HEK293 (cell line): ENCODE results near the gene ZFP36.

Experiments used
- CTCF ChIA-PET: fragments of 350-600 bp; formaldehyde crosslinking; extraction: SDS; loops from one replicate; lab custom pipeline; 2021; ENCODE audit warnings: antibody characterized with exemption; lab: Yijun Ruan, JAX
- POLR2A ChIA-PET: fragments of 300-600 bp; formaldehyde crosslinking; extraction: SDS; loops from one replicate; lab custom pipeline; 2020; ENCODE audit warnings: antibody characterized with exemption, inconsistent platforms; lab: Yijun Ruan, JAX
- H3K27ac ChIP-seq: fragments of 200-500 bp; sonication (Bioruptor generic); 2 replicates; pipeline ENCODE4 v1.5.1; 2014; ENCODE audit warnings: low read depth, low read length, control low read depth, inconsistent platforms; ENCODE audit errors: extremely low read depth
- H3K36me3 ChIP-seq, 2 experiments: fragments of 200-500 bp in 1 of 2; sonication (Bioruptor generic) in 1 of 2; 1 replicate in 1 of 2; 2 replicates in 1 of 2; pipeline ENCODE4 v1.5.1; 2014 to 2017; ENCODE audit warnings: inconsistent platforms in 2 of 2, low read length in 2 of 2; ENCODE audit not compliant: control insufficient read depth in 2 of 2, insufficient read depth in 1 of 2
- H3K4me1 ChIP-seq: fragments of 200-500 bp; sonication (Bioruptor generic); 2 replicates; pipeline ENCODE4 v1.5.1; 2014; ENCODE audit warnings: mild to moderate bottlenecking, low read length, inconsistent platforms; ENCODE audit not compliant: control insufficient read depth, insufficient read depth
- H3K4me3 ChIP-seq: 2 replicates; pipeline ENCODE4 v1.5.1; 2011; ENCODE audit warnings: low read depth, mild to moderate bottlenecking, control low read depth, low read length, moderate library complexity
- H3K9me3 ChIP-seq: fragments of 200-500 bp; sonication (Bioruptor generic); 2 replicates; pipeline ENCODE4 v1.5.1; 2014; ENCODE audit warnings: low read depth, low read length, inconsistent platforms; ENCODE audit not compliant: control insufficient read depth, insufficient read depth
- GLI2 ChIP-seq: fragments of 450-650 bp; formaldehyde crosslinking; IDR thresholded peaks from 2 replicates; pipeline ENCODE4; 2017; ENCODE audit warnings: missing biosample characterization, missing genetic modification characterization, low read depth, borderline replicate concordance
- KLF1 ChIP-seq: fragments of 450-650 bp; formaldehyde crosslinking; IDR thresholded peaks from 2 replicates; pipeline ENCODE4 v1.5.1; 2016; ENCODE audit warnings: missing biosample characterization, missing genetic modification characterization
- TRIM28 ChIP-seq: IDR thresholded peaks from 2 replicates; pipeline ENCODE4 v1.6.1; 2011; ENCODE audit warnings: low read length, control low read depth, borderline replicate concordance
- ZBTB1 ChIP-seq: fragments of 450-650 bp; formaldehyde crosslinking; IDR thresholded peaks from 2 replicates; pipeline ENCODE4 v1.5.1; 2016; ENCODE audit warnings: missing biosample characterization, missing genetic modification characterization
- ZBTB20 ChIP-seq: fragments of 450-650 bp; formaldehyde crosslinking; IDR thresholded peaks from 2 replicates; pipeline ENCODE4 v1.5.1; 2016; ENCODE audit warnings: missing biosample characterization, missing genetic modification characterization
- ZBTB21 ChIP-seq: fragments of 450-650 bp; formaldehyde crosslinking; IDR thresholded peaks from 2 replicates; pipeline ENCODE4 v1.5.1; 2017; ENCODE audit warnings: missing biosample characterization, missing genetic modification characterization
- ZIC2 ChIP-seq: fragments of 450-650 bp; formaldehyde crosslinking; IDR thresholded peaks from 2 replicates; pipeline ENCODE4 v1.5.1; 2016; ENCODE audit warnings: missing biosample characterization, missing genetic modification characterization
- ZNF184 ChIP-seq: fragments of 450-650 bp; IDR thresholded peaks from 2 replicates; pipeline ENCODE4 v1.5.1; 2018; ENCODE audit warnings: missing biosample characterization, mild to moderate bottlenecking, missing genetic modification characterization
- ZNF223 ChIP-seq: fragments of 450-650 bp; formaldehyde crosslinking; IDR thresholded peaks from 2 replicates; pipeline ENCODE4 v1.5.1; 2016; ENCODE audit warnings: missing biosample characterization, missing genetic modification characterization
- ZNF394 ChIP-seq: fragments of 450-650 bp; formaldehyde crosslinking; IDR thresholded peaks from 2 replicates; pipeline ENCODE4 v1.5.1; 2016; ENCODE audit warnings: missing biosample characterization, missing genetic modification characterization, mild to moderate bottlenecking, moderate library complexity, borderline replicate concordance
- ZNF416 ChIP-seq: fragments of 450-650 bp; formaldehyde crosslinking; IDR thresholded peaks from 2 replicates; pipeline ENCODE4 v1.5.1; 2016; ENCODE audit warnings: missing biosample characterization, missing genetic modification characterization
- ZNF561 ChIP-seq: fragments of 450-650 bp; IDR thresholded peaks from 2 replicates; pipeline ENCODE4 v1.5.1; 2018; ENCODE audit warnings: missing biosample characterization, missing genetic modification characterization, borderline replicate concordance
- ZNF670 ChIP-seq: fragments of 450-650 bp; formaldehyde crosslinking; IDR thresholded peaks from 2 replicates; pipeline ENCODE4 v1.5.1; 2016; ENCODE audit warnings: missing biosample characterization, missing genetic modification characterization, low read depth
- ZNF677 ChIP-seq: fragments of 450-650 bp; IDR thresholded peaks from 2 replicates; pipeline ENCODE4 v1.5.0; 2018; ENCODE audit warnings: missing biosample characterization, mild to moderate bottlenecking, missing genetic modification characterization, moderate library complexity
- ZNF777 ChIP-seq: fragments of 450-650 bp; formaldehyde crosslinking; IDR thresholded peaks from 2 replicates; pipeline ENCODE4 v1.5.1; 2017; ENCODE audit warnings: missing biosample characterization, missing genetic modification characterization, borderline replicate concordance
- ZSCAN30 ChIP-seq: fragments of 450-650 bp; IDR thresholded peaks from 2 replicates; pipeline ENCODE4 v1.5.1; 2018; ENCODE audit warnings: missing biosample characterization, mild to moderate bottlenecking, missing genetic modification characterization, moderate library complexity
- ZXDB ChIP-seq: fragments of 450-650 bp; formaldehyde crosslinking; IDR thresholded peaks from 2 replicates; pipeline ENCODE4 v1.5.1; 2016; ENCODE audit warnings: missing biosample characterization, missing genetic modification characterization
- TF ChIP-seq, protein P1 (sequence below): fragments of 450-650 bp; formaldehyde crosslinking; IDR thresholded peaks from 2 replicates; pipeline ENCODE4; 2016; ENCODE audit warnings: missing biosample characterization, missing genetic modification characterization
- TF ChIP-seq, protein P2 (sequence below): fragments of 450-650 bp; formaldehyde crosslinking; IDR thresholded peaks from 2 replicates; pipeline ENCODE4 v1.5.1; 2016; ENCODE audit warnings: missing biosample characterization, missing genetic modification characterization
- TF ChIP-seq, protein P3 (sequence below): fragments of 450-650 bp; formaldehyde crosslinking; IDR thresholded peaks from 2 replicates; pipeline ENCODE4 v1.5.1; 2016; ENCODE audit warnings: missing biosample characterization, missing genetic modification characterization
- TF ChIP-seq, protein P4 (sequence below): fragments of 450-650 bp; formaldehyde crosslinking; IDR thresholded peaks from 2 replicates; pipeline ENCODE4 v1.5.1; 2016; ENCODE audit warnings: missing biosample characterization, missing genetic modification characterization

ZFP36 gene

DNA sequence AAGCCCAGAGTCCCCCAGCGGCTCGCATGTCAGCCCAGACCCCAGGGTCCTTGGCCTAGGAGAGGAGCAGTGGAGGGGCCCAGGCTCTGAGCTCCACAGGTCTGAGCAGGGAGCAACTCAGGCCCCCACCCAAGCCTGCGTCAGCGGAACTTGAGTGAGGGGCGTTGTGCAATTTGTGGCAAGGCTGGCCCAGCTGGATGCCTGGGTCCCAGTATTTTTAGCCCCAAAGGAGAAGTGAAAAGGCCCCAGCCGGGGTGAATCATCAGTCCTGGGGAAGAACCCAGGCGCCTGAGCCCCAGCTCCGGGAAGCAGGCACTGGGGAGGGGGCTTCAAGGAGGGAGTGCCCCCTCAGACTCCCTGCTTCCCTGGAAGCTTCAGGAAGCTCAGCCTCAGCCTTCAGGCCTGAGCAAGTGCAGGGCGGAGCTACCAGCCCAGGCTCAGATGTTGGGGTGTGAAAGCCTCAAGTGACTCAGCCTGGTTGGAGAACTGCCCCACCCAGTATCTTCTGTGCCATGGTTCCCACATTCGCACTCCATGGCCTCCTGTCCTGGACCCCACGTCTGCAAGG lies 8.3 kb upstream of the ZFP36 start (continued):
- no peak for TF ChIP-seq ZBTB21 (tag by site-specific recombination)
- TF ChIP-seq ZNF184 (tag by site-specific recombination): peak; percentile 94
- TF ChIP-seq, protein P1, sequence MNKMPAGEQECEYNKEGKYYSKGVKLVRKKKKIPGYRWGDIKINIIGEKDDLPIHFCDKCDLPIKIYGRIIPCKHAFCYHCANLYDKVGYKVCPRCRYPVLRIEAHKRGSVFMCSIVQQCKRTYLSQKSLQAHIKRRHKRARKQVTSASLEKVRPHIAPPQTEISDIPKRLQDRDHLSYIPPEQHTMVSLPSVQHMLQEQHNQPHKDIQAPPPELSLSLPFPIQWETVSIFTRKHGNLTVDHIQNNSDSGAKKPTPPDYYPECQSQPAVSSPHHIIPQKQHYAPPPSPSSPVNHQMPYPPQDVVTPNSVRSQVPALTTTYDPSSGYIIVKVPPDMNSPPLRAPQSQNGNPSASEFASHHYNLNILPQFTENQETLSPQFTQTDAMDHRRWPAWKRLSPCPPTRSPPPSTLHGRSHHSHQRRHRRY (tag by site-specific recombination): no peak
- TF ChIP-seq ZNF561 (tag by site-specific recombination): no peak
- no peak for TF ChIP-seq ZNF677 (tag by site-specific recombination)
- TF ChIP-seq KLF1 (tag by site-specific recombination): peak; percentile 80

DNA sequence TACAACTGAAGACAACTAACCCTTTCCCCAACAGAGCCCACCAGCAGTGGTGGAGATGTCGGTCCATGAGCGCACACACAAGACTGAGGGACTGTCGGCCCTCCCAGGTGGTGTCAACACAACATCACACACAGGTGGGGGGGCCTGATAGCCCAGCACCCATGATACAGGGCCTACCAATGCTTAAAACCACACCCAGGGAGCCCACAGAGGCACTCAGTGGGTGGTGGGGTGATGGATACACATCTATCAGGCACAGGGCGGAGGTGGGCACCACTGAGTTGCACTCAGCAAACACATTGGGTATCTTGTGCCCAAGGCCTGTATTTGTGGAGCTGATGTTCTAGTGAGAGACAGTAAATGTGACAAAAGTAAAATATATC lies 7.0 kb upstream of the ZFP36 start:
- Histone ChIP-seq H3K4me1 (peaks cover 25% of the 10 kb centered on the region), H3K36me3 (peaks cover 22 to 26% of the 10 kb centered on the region in 2 experiments)
- CTCF ChIA-PET: interaction anchor here (0.5 to 4.1 kb wide), 7 partner anchors 8 to 297 kb away, joined by 3 to 63 read pairs (median 3); partner anchors contain the start of genes PLEKHG2 and ZFP36
- no peak for TF ChIP-seq ZBTB1 (tag by site-specific recombination)
- TF ChIP-seq ZIC2: peak; percentile 51
- TF ChIP-seq, all 188 proteins: peak for 1
- peak overlapping the region; percentile 33; the same call in 1 of the 2 replicates for H3K27ac ChIP-seq
- H3K9me3 ChIP-seq: no peaks in the 10 kb centered on the region
- H3K4me3 ChIP-seq: no peak overlapping the region
- POLR2A ChIA-PET: interaction anchor here (1.0 to 11.2 kb wide), 3 partner anchors 8 to 36 kb away, joined by 4 to 175 read pairs (median 56); partner anchors contain the start of genes MED29, PAF1, RPS16 and ZFP36

DNA sequence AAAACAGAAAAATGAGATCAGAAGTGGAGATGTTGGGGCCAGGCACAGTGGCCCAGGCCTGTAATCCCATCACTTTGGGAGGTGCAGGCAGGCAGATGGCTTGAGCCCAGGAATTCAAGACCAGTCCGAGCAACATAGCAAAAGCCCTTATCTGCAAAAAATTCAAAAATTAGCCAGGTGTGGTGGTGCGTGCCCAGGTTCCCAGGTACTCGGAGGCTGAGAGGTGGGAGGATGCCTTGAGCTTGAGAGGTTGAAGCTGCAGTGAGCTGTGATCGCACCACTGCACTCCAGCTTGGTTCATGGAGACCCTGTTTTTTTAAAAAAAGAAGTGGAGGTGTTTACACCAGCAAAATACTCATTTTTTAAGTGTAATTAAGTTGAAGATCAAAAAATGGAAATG lies 6.6 kb upstream of the ZFP36 start:
- POLR2A ChIA-PET: interaction anchor here (1.0 to 11.2 kb wide), 3 partner anchors 8 to 36 kb away, joined by 4 to 175 read pairs (median 56); partner anchors contain the start of genes MED29, PAF1, RPS16 and ZFP36
- peaks cover 25% of the 10 kb centered on the region for H3K4me1 ChIP-seq
- TF ChIP-seq, protein P2, sequence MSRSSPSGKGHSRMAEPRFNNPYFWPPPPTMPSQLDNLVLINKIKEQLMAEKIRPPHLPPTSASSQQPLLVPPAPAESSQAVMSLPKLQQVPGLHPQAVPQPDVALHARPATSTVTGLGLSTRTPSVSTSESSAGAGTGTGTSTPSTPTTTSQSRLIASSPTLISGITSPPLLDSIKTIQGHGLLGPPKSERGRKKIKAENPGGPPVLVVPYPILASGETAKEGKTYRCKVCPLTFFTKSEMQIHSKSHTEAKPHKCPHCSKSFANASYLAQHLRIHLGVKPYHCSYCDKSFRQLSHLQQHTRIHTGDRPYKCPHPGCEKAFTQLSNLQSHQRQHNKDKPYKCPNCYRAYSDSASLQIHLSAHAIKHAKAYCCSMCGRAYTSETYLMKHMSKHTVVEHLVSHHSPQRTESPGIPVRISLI (tag by site-specific recombination): peak; percentile 44; the same call in 1 of the 2 replicates
- no peak for TF ChIP-seq ZNF777 (tag by site-specific recombination)
- 0 out of 2 replicates have a peak, but pooled peaks have one; percentile 47 for TF ChIP-seq ZNF223 (tag by site-specific recombination)
- no peak for TF ChIP-seq GLI2 (tag by site-specific recombination)
- TF ChIP-seq, all 188 proteins: peak for 2
- CTCF ChIA-PET: interaction anchor here (0.5 to 4.1 kb wide), 4 partner anchors 8 to 152 kb away, joined by 3 to 63 read pairs (median 22); partner anchors contain the start of genes PLEKHG2 and ZFP36
- Histone ChIP-seq H3K9me3 (no peaks in the 10 kb centered on the region), H3K36me3 (peaks cover 19 to 22% of the 10 kb centered on the region in 2 experiments), H3K4me3 (no peak overlapping the region), H3K27ac (peak overlapping the region; percentile 33; the same call in 1 of the 2 replicates)

DNA sequence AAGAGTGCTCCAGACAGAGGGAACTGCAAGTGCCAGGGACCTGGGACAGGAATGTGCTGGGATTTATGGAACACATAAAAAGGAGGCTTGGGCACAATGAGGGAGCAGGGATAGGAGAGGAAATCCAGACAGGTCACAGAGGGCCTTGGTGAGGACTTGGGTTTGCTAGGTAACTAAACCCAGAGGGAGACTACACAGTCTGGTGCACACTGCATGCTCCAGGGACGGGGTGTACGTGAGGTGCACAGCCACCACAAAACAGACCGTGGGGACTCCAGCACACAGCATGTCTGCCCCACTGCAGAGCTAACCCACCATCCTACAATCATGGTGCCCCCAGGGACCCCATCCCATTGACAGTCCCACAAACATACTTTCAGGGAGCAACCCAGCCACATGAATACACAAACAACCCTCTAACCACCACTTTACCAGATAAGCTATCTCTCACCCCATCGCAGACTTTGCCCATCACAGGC lies 5.5 kb upstream of the ZFP36 start:
- H3K4me1 ChIP-seq: peaks cover 26% of the 10 kb centered on the region
- H3K4me3 ChIP-seq: no peak overlapping the region
- H3K36me3 ChIP-seq: peaks cover 11 to 14% of the 10 kb centered on the region in 2 experiments
- H3K9me3 ChIP-seq: no peaks in the 10 kb centered on the region
- ChIA-PET CTCF (interaction anchor here (0.6 to 3.7 kb wide), 8 partner anchors 10 to 1197 kb away, joined by 3 to 63 read pairs (median 3); partner anchors contain the start of genes FBL, MED29, PAF1 and PLEKHG2), POLR2A (interaction anchor here (0.8 to 11.2 kb wide), 4 partner anchors 10 to 79 kb away, joined by 4 to 175 read pairs (median 64); partner anchors contain the start of genes MED29, PAF1, PLEKHG2 and RPS16)
- peak overlapping the region; percentile 18; the same call in 1 of the 2 replicates for H3K27ac ChIP-seq
- TF ChIP-seq ZXDB (peak; percentile 27; the same call in 1 of the 2 replicates), ZBTB20 (tag by site-specific recombination) (0 out of 2 replicates have a peak, but pooled peaks have one; percentile 43), ZNF416 (peak; percentile 62; the same call in 1 of the 2 replicates), ZNF394 (tag by site-specific recombination) (no peak), ZIC2 (0 out of 2 replicates have a peak, but pooled peaks have one; percentile 10), ZSCAN30 (tag by site-specific recombination) (no peak), TRIM28 (no peak), ZNF670 (tag by site-specific recombination) (no peak), ZNF184 (tag by site-specific recombination) (no peak)
- TF ChIP-seq, protein P3, sequence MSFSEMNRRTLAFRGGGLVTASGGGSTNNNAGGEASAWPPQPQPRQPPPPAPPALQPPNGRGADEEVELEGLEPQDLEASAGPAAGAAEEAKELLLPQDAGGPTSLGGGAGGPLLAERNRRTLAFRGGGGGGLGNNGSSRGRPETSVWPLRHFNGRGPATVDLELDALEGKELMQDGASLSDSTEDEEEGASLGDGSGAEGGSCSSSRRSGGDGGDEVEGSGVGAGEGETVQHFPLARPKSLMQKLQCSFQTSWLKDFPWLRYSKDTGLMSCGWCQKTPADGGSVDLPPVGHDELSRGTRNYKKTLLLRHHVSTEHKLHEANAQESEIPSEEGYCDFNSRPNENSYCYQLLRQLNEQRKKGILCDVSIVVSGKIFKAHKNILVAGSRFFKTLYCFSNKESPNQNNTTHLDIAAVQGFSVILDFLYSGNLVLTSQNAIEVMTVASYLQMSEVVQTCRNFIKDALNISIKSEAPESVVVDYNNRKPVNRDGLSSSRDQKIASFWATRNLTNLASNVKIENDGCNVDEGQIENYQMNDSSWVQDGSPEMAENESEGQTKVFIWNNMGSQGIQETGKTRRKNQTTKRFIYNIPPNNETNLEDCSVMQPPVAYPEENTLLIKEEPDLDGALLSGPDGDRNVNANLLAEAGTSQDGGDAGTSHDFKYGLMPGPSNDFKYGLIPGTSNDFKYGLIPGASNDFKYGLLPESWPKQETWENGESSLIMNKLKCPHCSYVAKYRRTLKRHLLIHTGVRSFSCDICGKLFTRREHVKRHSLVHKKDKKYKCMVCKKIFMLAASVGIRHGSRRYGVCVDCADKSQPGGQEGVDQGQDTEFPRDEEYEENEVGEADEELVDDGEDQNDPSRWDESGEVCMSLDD (tag by site-specific recombination): peak; percentile 63; the same call in 1 of the 2 replicates
- TF ChIP-seq, protein P4, sequence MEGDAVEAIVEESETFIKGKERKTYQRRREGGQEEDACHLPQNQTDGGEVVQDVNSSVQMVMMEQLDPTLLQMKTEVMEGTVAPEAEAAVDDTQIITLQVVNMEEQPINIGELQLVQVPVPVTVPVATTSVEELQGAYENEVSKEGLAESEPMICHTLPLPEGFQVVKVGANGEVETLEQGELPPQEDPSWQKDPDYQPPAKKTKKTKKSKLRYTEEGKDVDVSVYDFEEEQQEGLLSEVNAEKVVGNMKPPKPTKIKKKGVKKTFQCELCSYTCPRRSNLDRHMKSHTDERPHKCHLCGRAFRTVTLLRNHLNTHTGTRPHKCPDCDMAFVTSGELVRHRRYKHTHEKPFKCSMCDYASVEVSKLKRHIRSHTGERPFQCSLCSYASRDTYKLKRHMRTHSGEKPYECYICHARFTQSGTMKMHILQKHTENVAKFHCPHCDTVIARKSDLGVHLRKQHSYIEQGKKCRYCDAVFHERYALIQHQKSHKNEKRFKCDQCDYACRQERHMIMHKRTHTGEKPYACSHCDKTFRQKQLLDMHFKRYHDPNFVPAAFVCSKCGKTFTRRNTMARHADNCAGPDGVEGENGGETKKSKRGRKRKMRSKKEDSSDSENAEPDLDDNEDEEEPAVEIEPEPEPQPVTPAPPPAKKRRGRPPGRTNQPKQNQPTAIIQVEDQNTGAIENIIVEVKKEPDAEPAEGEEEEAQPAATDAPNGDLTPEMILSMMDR (tag by site-specific recombination): no peak
